Lower lobe of right lung (tissue), 2 donors: ENCODE results near the gene OSTM1. TPM values are rescaled to one million over a fixed set of nuclear protein-coding genes. Genes with fewer than 3 reads are reported as not detected.

Experiments used
- ATAC-seq, 2 donors: fragments of 200-7000 bp; cut with Tn5 transposase; one replicate each; pipeline ENCODE4 v1.9.1; 2020 to 2022; ENCODE audit warnings: mild to moderate bottlenecking in 2 of 2, moderate library complexity in 2 of 2
- DNase-seq: peaks from one replicate; pipeline ENCODE4 v3.0.0-alpha.2; 2020
- H3K27ac ChIP-seq: fragments of 200-600 bp; one replicate; pipeline ENCODE4 v1.8.0; 2022
- H3K27me3 ChIP-seq: fragments of 200-600 bp; one replicate; pipeline ENCODE4 v1.8.0; 2022; ENCODE audit warnings: low read depth
- H3K36me3 ChIP-seq: fragments of 200-600 bp; one replicate; pipeline ENCODE4 v1.8.0; 2022; ENCODE audit warnings: mild to moderate bottlenecking
- H3K4me1 ChIP-seq: fragments of 200-600 bp; one replicate; pipeline ENCODE4 v1.8.0; 2022
- H3K4me3 ChIP-seq: fragments of 200-600 bp; one replicate; pipeline ENCODE4 v1.8.0; 2022; ENCODE audit warnings: mild to moderate bottlenecking
- H3K9me3 ChIP-seq: fragments of 200-600 bp; one replicate; pipeline ENCODE4 v1.8.0; 2022
- intact Hi-C: fragments of 100-400 bp; cut with DNase I; formaldehyde crosslinking; loops from one replicate; pipeline ENCODE4 v1.11.0; 2022
- total RNA-seq: library from RNA; stranded (reverse); fragmentation: NEBNext Ultra II Directional; extraction: Animal tissue kit (Norgen Biotek cat#: 25700); gene quantifications from one replicate; pipeline ENCODE4 v1.2.1, GENCODE V29; 2021
- TF ChIP-seq, protein P1 (sequence below): fragments of 200-600 bp; IDR thresholded peaks from one replicate; pipeline ENCODE4 v1.8.0; 2022; ENCODE audit warnings: antibody characterized with exemption, mild to moderate bottlenecking
- donor health status: DM: no; HTN: yes; CAD: no; lungs with severe emphysema.

The OSTM1 gene
- total RNA-seq, 1 donor from 2014 or later = 63.8 TPM

DNA sequence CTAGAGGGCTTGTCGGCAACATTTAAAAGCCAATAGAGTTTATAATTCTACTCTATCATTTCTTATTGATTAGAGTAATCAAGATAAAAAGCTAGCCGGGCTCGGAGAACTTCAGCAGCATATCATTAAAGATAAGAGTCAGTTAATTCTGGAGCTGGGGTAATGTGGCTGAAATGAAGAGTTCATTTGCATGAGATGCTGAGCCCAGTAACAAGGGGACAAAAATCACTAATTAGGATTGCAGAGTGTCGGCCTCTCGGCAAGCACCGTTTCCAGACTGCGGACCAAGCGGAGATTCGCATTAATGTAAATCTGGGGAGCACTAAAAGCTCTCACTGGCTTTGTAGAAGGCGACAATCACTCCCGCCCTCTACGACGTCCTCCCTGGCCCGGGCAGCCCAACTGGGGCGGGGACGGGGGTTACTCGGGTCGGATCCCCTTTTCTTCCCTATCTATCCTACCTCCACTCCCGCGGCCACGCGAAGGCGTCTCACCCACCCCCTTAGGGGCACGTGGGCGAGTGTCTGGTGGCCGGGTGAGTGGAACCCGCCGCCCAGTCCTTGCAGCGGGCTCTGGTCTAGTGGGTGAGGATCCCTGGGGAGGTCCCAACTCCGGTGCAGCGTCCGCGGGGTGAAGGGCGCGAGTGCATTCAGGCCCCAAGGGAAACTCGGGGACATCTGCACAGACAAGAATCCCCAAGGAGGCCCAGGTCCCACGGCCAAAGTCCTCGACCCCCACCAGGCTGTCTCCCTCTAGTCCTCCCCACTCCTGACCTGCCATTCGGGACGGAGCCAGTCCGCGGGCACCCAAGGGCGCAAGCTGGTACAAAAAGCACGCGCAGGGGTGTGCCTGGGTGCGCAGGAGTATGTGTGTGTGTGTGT is 42.2 kb upstream of the OSTM1 start:
- H3K27me3 ChIP-seq = peaks cover 94% of the 10 kb centered on the region
- H3K4me1 ChIP-seq = peaks cover 53% of the 10 kb centered on the region

GRCh38 chr6:108115598-108116058 is 41.1 kb upstream of the OSTM1 start:
- intact Hi-C loops = loop anchor here (10.0 kb wide), 1 partner anchor 379 kb away; no protein-coding TSS in a partner anchor
- peak overlapping the region; percentile 54 for H3K4me3 ChIP-seq
- H3K27me3 ChIP-seq = peaks cover 87% of the 10 kb centered on the region
- no peak overlapping the region for H3K27ac ChIP-seq
- ATAC-seq = peak; percentile 59 to 72
- peaks cover 53% of the 10 kb centered on the region for H3K4me1 ChIP-seq
- TF ChIP-seq, protein P1, sequence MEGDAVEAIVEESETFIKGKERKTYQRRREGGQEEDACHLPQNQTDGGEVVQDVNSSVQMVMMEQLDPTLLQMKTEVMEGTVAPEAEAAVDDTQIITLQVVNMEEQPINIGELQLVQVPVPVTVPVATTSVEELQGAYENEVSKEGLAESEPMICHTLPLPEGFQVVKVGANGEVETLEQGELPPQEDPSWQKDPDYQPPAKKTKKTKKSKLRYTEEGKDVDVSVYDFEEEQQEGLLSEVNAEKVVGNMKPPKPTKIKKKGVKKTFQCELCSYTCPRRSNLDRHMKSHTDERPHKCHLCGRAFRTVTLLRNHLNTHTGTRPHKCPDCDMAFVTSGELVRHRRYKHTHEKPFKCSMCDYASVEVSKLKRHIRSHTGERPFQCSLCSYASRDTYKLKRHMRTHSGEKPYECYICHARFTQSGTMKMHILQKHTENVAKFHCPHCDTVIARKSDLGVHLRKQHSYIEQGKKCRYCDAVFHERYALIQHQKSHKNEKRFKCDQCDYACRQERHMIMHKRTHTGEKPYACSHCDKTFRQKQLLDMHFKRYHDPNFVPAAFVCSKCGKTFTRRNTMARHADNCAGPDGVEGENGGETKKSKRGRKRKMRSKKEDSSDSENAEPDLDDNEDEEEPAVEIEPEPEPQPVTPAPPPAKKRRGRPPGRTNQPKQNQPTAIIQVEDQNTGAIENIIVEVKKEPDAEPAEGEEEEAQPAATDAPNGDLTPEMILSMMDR = peak; percentile 41
- H3K36me3 ChIP-seq = no peaks in the 10 kb centered on the region
- H3K9me3 ChIP-seq = no peaks in the 10 kb centered on the region
- peak; percentile 70 for DNase-seq

More for the DNA sequence above, 42.2 kb upstream of the OSTM1 start:
- Histone ChIP-seq H3K27ac (no peak overlapping the region), H3K4me3 (peak overlapping the region; percentile 82), H3K9me3 (no peaks in the 10 kb centered on the region), H3K36me3 (no peaks in the 10 kb centered on the region)
- ATAC-seq (peak; percentile 1 to 2), DNase-seq (no peak)
- intact Hi-C loops = loop anchor here (10.0 kb wide), 1 partner anchor 378 kb away; no protein-coding TSS in a partner anchor
- TF ChIP-seq, protein P1 = no peak

GRCh38 chr6:108114841-108115597 is 40.5 kb upstream of the OSTM1 start:
- DNase-seq (peak; percentile 82), ATAC-seq (peak; percentile 52 to 62)
- H3K36me3 ChIP-seq = no peaks in the 10 kb centered on the region
- H3K4me1 ChIP-seq = peaks cover 53% of the 10 kb centered on the region
- peak overlapping the region; percentile 54 for H3K4me3 ChIP-seq
- TF ChIP-seq, protein P1 = no peak
- no peak overlapping the region for H3K27ac ChIP-seq
- H3K27me3 ChIP-seq = peaks cover 87% of the 10 kb centered on the region
- no peaks in the 10 kb centered on the region for H3K9me3 ChIP-seq
- intact Hi-C loops = loop anchor here (10.0 kb wide), 1 partner anchor 380 kb away; no protein-coding TSS in a partner anchor

DNA sequence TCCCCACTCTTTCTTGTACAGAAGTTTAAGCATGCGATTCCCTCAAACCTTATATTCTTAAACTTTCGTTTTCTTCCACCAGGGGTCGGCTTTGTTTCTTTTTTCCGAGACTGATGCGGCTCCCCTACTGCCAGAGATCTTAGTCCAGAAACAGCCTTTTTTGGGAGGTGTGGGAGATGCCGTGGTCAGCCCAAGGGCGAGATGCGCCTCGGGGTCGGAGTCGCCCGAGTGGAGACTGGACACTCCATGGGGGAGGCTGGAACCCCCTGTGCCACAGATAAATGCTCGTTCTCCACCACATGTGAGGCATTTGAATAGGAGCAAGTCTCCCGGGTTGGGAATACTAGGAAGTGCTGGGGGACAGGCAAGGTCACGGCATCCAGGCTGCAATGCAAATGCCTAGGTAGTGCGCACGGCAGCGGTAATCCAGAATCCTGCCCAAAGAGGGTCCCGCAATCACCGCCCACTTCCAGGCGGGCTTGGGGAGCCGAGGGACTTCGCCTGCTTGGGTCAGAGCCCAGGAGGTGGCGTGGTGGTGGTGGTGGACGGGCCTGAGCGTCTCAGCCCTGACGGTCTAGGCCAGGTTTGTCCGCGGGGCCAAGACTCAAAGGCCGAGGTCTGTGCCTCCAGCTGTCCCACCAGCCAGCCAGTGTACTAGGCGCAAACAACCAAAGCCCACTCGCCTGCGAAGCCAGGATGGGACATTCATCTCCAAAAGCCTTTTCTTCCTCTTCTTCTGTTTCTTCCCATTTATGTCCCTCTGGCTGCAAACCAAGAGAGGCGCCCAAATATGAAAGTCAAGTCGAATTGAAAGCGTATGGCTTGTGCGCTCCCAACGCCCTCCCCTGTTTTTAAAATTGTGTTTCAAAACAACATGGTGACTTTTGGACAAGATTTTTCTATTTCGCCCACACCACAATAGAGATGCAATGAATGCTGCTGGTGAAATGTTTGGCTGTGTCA is 39.3 kb upstream of the OSTM1 start:
- Histone ChIP-seq H3K4me1 (peaks cover 43% of the 10 kb centered on the region), H3K9me3 (no peaks in the 10 kb centered on the region), H3K27me3 (peaks cover 82% of the 10 kb centered on the region), H3K27ac (no peak overlapping the region), H3K36me3 (no peaks in the 10 kb centered on the region), H3K4me3 (peak overlapping the region; percentile 54)
- DNase-seq = peak; percentile 46
- TF ChIP-seq, protein P1 = peak; percentile 47
- ATAC-seq = peak in 1 of 2 donors; percentile 43
- intact Hi-C loops = loop anchor here (10.0 kb wide), 1 partner anchor 381 kb away; no protein-coding TSS in a partner anchor
